Lung microvascular endothelial cell (primary cell): Measurements from ENCODE around the gene TFR2. TPM values are rescaled to one million over a fixed set of nuclear protein-coding genes. Genes with fewer than 3 reads are reported as not detected.
A peak's percentile ranks its signal among the peaks of the same experiment; 100 is the strongest.

Source experiments
- DNase-seq, 2 donors: peaks; one replicate each; pipeline versions ENCODE4 v3.0.0 to v3.0.0-alpha.2; 2010; ENCODE audit warnings: low read depth in 2 of 2
- total RNA-seq: library from RNA; depleted of rRNA; stranded (reverse); fragments of >200 nt; gene quantifications from 2 replicates; pipeline ENCODE4 v1.2.1, GENCODE V29; 2014

TFR2 gene
- total RNA-seq, 1 donor from 2014 or later, result under 0.01 TPM

GRCh38 chr7:100613412-100614175 lies 27.8 kb downstream of the TFR2 start:
- no peak for DNase-seq

GRCh38 chr7:100612730-100613390 lies 28.5 kb downstream of the TFR2 start:
- DNase-seq, result peak; percentile 15 to 36

- peak; percentile 99 for DNase-seq
These were observed 29.2 kb downstream of the TFR2 start, which contains the start of gene MOSPD3 for GRCh38 chr7:100611983-100612729. TSS of gene MOSPD3 (plus strand) at chr7:100612540. CDS start at chr7:100612792, 252 bp downstream.

- DNase-seq, result no peak
These were observed 31.4 kb downstream of the TFR2 start for GRCh38 chr7:100609958-100610357.

GRCh38 chr7:100607111-100607510 lies 34.2 kb downstream of the TFR2 start:
- peak in 1 of 2 donors; percentile 34 for DNase-seq

- no peak for DNase-seq
These were observed 35.0 kb downstream of the TFR2 start for GRCh38 chr7:100606313-100606712.

- DNase-seq, result no peak
These were observed 36.1 kb downstream of the TFR2 start for GRCh38 chr7:100604976-100605911.

GRCh38 chr7:100604028-100604975 lies 37.0 kb downstream of the TFR2 start:
- DNase-seq, result peak; percentile 48 to 56

- no peak for DNase-seq
These were observed 37.7 kb downstream of the TFR2 start for GRCh38 chr7:100603726-100604027.

GRCh38 chr7:100602889-100603725 lies 38.2 kb downstream of the TFR2 start:
- no peak for DNase-seq

- no peak for DNase-seq
These were observed 40.7 kb downstream of the TFR2 start for GRCh38 chr7:100600730-100601038.

GRCh38 chr7:100599911-100600729 lies 41.2 kb downstream of the TFR2 start:
- DNase-seq, result no peak

- DNase-seq, result no peak
These were observed 42.9 kb downstream of the TFR2 start for GRCh38 chr7:100598425-100598824.

- no peak for DNase-seq
These were observed 46.2 kb downstream of the TFR2 start for GRCh38 chr7:100595188-100595587.

GRCh38 chr7:100591596-100591995 lies 49.8 kb downstream of the TFR2 start:
- no peak for DNase-seq

- DNase-seq, result no peak
These were observed 51.1 kb downstream of the TFR2 start for GRCh38 chr7:100590077-100590737.

GRCh38 chr7:100589341-100589947 lies 51.9 kb downstream of the TFR2 start:
- DNase-seq, result no peak

- DNase-seq, result peak; percentile 51 to 54
These were observed 52.9 kb downstream of the TFR2 start for GRCh38 chr7:100588438-100588837.
